ENCODE measurements around the gene ARHGAP44.

ARHGAP44 gene

DNA sequence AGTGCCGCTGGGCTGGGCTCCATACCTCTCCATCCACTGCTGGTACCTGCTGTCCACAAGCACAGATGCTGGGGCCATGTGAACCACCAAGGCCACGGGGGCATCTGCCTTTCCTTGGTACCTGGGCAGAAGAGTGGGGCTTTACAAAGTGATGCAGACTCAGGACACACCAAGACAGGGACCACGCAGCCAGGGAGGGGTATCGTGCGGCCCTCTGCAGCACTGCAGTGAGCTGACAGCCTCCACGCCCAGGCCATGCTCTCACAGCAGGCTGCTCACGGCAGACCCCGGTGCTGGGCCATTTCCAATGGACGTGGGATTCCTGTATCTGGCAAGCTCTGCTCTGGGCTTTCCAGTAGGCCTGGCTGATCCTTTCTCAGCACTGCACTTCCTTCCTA is 214.2 kb downstream of the ARHGAP44 start:
- peak; percentile 49; the same call in 2 of the 3 replicates for ATAC-seq (ENCODE audit: insufficient read depth, low read depth)
- H3K9me3 ChIP-seq (ENCODE audit: insufficient read depth, low read length, severe bottlenecking) = no peaks in the 10 kb centered on the region
- no peaks in the 10 kb centered on the region for H3K79me2 ChIP-seq (ENCODE audit: insufficient read depth, low read length)
- TF ChIP-seq EZH2 (IDR thresholded peaks at IDR 0.05; ENCODE audit: borderline replicate concordance, low read depth, low read length, severe bottlenecking) = no peak
- TF ChIP-seq, protein P1, sequence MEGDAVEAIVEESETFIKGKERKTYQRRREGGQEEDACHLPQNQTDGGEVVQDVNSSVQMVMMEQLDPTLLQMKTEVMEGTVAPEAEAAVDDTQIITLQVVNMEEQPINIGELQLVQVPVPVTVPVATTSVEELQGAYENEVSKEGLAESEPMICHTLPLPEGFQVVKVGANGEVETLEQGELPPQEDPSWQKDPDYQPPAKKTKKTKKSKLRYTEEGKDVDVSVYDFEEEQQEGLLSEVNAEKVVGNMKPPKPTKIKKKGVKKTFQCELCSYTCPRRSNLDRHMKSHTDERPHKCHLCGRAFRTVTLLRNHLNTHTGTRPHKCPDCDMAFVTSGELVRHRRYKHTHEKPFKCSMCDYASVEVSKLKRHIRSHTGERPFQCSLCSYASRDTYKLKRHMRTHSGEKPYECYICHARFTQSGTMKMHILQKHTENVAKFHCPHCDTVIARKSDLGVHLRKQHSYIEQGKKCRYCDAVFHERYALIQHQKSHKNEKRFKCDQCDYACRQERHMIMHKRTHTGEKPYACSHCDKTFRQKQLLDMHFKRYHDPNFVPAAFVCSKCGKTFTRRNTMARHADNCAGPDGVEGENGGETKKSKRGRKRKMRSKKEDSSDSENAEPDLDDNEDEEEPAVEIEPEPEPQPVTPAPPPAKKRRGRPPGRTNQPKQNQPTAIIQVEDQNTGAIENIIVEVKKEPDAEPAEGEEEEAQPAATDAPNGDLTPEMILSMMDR (IDR thresholded peaks at IDR 0.05; ENCODE audit: borderline replicate concordance, extremely low read depth, low read length, poor library complexity, severe bottlenecking) = no peak
- no peak overlapping the region for H3K4me3 ChIP-seq (ENCODE audit: low read depth in 1 of 2, low read length in 2 of 2)
- no peak overlapping the region for H2AFZ ChIP-seq (ENCODE audit: low read depth, low read length)
- peaks cover 78% of the 10 kb centered on the region for H3K36me3 ChIP-seq (ENCODE audit: insufficient read depth, low read length)
- DNase-seq = no peak
- peaks cover 13% of the 10 kb centered on the region; the same call in 1 of the 2 replicates for H4K20me1 ChIP-seq (ENCODE audit: insufficient read depth, low read length)
- H3K27me3 ChIP-seq (ENCODE audit: insufficient read depth, low read length, poor library complexity) = no peaks in the 10 kb centered on the region
- no peaks in the 10 kb centered on the region for H3K4me1 ChIP-seq (ENCODE audit: insufficient read depth, low read length)
- no peak overlapping the region for H3K9ac ChIP-seq (ENCODE audit: low read depth, low read length)
- no peak overlapping the region for H3K4me2 ChIP-seq (ENCODE audit: insufficient read depth, low read length)
- H3K27ac ChIP-seq (ENCODE audit: low read length) = no peak overlapping the region

GRCh38 chr17:13003927-13004326 is 214.6 kb downstream of the ARHGAP44 start:
- Histone ChIP-seq H3K27me3 (ENCODE audit: insufficient read depth, low read length, poor library complexity) (no peaks in the 10 kb centered on the region), H3K27ac (ENCODE audit: low read length) (no peak overlapping the region), H2AFZ (ENCODE audit: low read depth, low read length) (no peak overlapping the region), H3K79me2 (ENCODE audit: insufficient read depth, low read length) (no peaks in the 10 kb centered on the region), H3K4me1 (ENCODE audit: insufficient read depth, low read length) (no peaks in the 10 kb centered on the region), H3K9ac (ENCODE audit: low read depth, low read length) (no peak overlapping the region), H3K36me3 (ENCODE audit: insufficient read depth, low read length) (peaks cover 77% of the 10 kb centered on the region), H3K9me3 (ENCODE audit: insufficient read depth, low read length, severe bottlenecking) (no peaks in the 10 kb centered on the region), H4K20me1 (ENCODE audit: insufficient read depth, low read length) (peaks cover 13% of the 10 kb centered on the region; the same call in 1 of the 2 replicates), H3K4me3 (ENCODE audit: low read depth in 1 of 2, low read length in 2 of 2) (no peak overlapping the region), H3K4me2 (ENCODE audit: insufficient read depth, low read length) (no peak overlapping the region)
- no peak for ATAC-seq (ENCODE audit: insufficient read depth, low read depth)
- no peak for TF ChIP-seq EZH2 (IDR thresholded peaks at IDR 0.05; ENCODE audit: borderline replicate concordance, low read depth, low read length, severe bottlenecking)
- TF ChIP-seq, protein P1 (IDR thresholded peaks at IDR 0.05; ENCODE audit: borderline replicate concordance, extremely low read depth, low read length, poor library complexity, severe bottlenecking) = no peak
- no peak for DNase-seq

DNA sequence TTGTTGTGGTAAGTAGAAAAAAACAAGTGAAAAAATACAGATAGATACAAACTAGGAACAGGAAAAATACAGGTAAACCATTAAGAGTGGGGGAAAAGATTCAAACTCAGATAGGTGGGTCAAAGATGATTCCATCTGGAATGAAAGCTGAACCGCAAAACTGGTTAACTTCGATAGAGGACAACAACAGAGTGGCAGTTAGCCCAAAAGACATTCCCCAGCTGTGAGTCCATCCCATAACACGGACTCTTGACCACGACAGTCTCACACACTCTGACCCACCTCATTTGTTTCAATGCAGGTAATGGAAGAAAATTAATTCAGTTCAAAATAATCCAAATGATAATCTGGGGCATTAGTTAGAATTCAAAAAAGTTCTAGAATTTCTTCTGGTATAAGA is 215.0 kb downstream of the ARHGAP44 start:
- Histone ChIP-seq H3K79me2 (ENCODE audit: insufficient read depth, low read length) (no peaks in the 10 kb centered on the region), H3K4me2 (ENCODE audit: insufficient read depth, low read length) (no peak overlapping the region), H3K9me3 (ENCODE audit: insufficient read depth, low read length, severe bottlenecking) (no peaks in the 10 kb centered on the region), H3K27me3 (ENCODE audit: insufficient read depth, low read length, poor library complexity) (no peaks in the 10 kb centered on the region), H4K20me1 (ENCODE audit: insufficient read depth, low read length) (peaks cover 13% of the 10 kb centered on the region; the same call in 1 of the 2 replicates), H3K9ac (ENCODE audit: low read depth, low read length) (no peak overlapping the region), H3K36me3 (ENCODE audit: insufficient read depth, low read length) (peaks cover 76% of the 10 kb centered on the region), H2AFZ (ENCODE audit: low read depth, low read length) (no peak overlapping the region), H3K27ac (ENCODE audit: low read length) (no peak overlapping the region), H3K4me1 (ENCODE audit: insufficient read depth, low read length) (no peaks in the 10 kb centered on the region), H3K4me3 (ENCODE audit: low read depth in 1 of 2, low read length in 2 of 2) (no peak overlapping the region)
- no peak for DNase-seq
- ATAC-seq (ENCODE audit: insufficient read depth, low read depth) = no peak
- TF ChIP-seq EZH2 (IDR thresholded peaks at IDR 0.05; ENCODE audit: borderline replicate concordance, low read depth, low read length, severe bottlenecking) = no peak
- TF ChIP-seq, protein P1 (IDR thresholded peaks at IDR 0.05; ENCODE audit: borderline replicate concordance, extremely low read depth, low read length, poor library complexity, severe bottlenecking) = no peak

- H2AFZ ChIP-seq (ENCODE audit: low read depth, low read length) = no peak overlapping the region
- H4K20me1 ChIP-seq (ENCODE audit: insufficient read depth, low read length) = peaks cover 13% of the 10 kb centered on the region; the same call in 1 of the 2 replicates
- H3K4me1 ChIP-seq (ENCODE audit: insufficient read depth, low read length) = no peaks in the 10 kb centered on the region
- no peak overlapping the region for H3K27ac ChIP-seq (ENCODE audit: low read length)
- no peak for DNase-seq
- H3K27me3 ChIP-seq (ENCODE audit: insufficient read depth, low read length, poor library complexity) = no peaks in the 10 kb centered on the region
- no peak overlapping the region for H3K4me2 ChIP-seq (ENCODE audit: insufficient read depth, low read length)
- no peak for ATAC-seq (ENCODE audit: insufficient read depth, low read depth)
- no peak overlapping the region for H3K4me3 ChIP-seq (ENCODE audit: low read depth in 1 of 2, low read length in 2 of 2)
- H3K9me3 ChIP-seq (ENCODE audit: insufficient read depth, low read length, severe bottlenecking) = no peaks in the 10 kb centered on the region
- peaks cover 77% of the 10 kb centered on the region for H3K36me3 ChIP-seq (ENCODE audit: insufficient read depth, low read length)
- H3K79me2 ChIP-seq (ENCODE audit: insufficient read depth, low read length) = no peaks in the 10 kb centered on the region
- no peak overlapping the region for H3K9ac ChIP-seq (ENCODE audit: low read depth, low read length)
- TF ChIP-seq, protein P1 (IDR thresholded peaks at IDR 0.05; ENCODE audit: borderline replicate concordance, extremely low read depth, low read length, poor library complexity, severe bottlenecking) = no peak
- TF ChIP-seq EZH2 (IDR thresholded peaks at IDR 0.05; ENCODE audit: borderline replicate concordance, low read depth, low read length, severe bottlenecking) = no peak
Observed at GRCh38 chr17:13005530-13005929, 216.2 kb downstream of the ARHGAP44 start.
